Effector memory CD4-positive, alpha-beta T cell (primary cell): ENCODE data around the gene GNG4.

ENCODE experiments used
- DNase-seq, 3 donors: peaks; one replicate each; pipeline ENCODE4 v3.0.0-alpha.2; 2020
- H3K27ac ChIP-seq: 2 replicates; pipeline ENCODE4 v1.7.0; 2013; ENCODE audit warnings: mild to moderate bottlenecking, low read length, moderate library complexity; ENCODE audit not compliant: insufficient read depth, poor library complexity, severe bottlenecking
- H3K27me3 ChIP-seq: replicated peaks from 2 replicates; pipeline ENCODE4 v1.7.0; 2013; ENCODE audit warnings: mild to moderate bottlenecking, low read length; ENCODE audit not compliant: insufficient read depth, control insufficient read depth, poor library complexity, severe bottlenecking
- H3K36me3 ChIP-seq: 2 replicates; pipeline ENCODE4 v1.7.0; 2013; ENCODE audit warnings: mild to moderate bottlenecking, low read length, moderate library complexity; ENCODE audit not compliant: control insufficient read depth, insufficient read depth
- H3K4me1 ChIP-seq: 2 replicates; pipeline ENCODE4 v1.7.0; 2013; ENCODE audit warnings: low read length, mild to moderate bottlenecking; ENCODE audit not compliant: control insufficient read depth, insufficient read depth, poor library complexity, severe bottlenecking
- H3K4me3 ChIP-seq: 2 replicates; pipeline ENCODE4 v1.7.0; 2013; ENCODE audit warnings: low read length, low read depth, mild to moderate bottlenecking; ENCODE audit not compliant: insufficient read depth, poor library complexity, severe bottlenecking
- H3K9me3 ChIP-seq: 2 replicates; pipeline ENCODE4 v1.7.0; 2013; ENCODE audit warnings: mild to moderate bottlenecking, low read length, moderate library complexity; ENCODE audit not compliant: control insufficient read depth

GNG4 gene

DNA sequence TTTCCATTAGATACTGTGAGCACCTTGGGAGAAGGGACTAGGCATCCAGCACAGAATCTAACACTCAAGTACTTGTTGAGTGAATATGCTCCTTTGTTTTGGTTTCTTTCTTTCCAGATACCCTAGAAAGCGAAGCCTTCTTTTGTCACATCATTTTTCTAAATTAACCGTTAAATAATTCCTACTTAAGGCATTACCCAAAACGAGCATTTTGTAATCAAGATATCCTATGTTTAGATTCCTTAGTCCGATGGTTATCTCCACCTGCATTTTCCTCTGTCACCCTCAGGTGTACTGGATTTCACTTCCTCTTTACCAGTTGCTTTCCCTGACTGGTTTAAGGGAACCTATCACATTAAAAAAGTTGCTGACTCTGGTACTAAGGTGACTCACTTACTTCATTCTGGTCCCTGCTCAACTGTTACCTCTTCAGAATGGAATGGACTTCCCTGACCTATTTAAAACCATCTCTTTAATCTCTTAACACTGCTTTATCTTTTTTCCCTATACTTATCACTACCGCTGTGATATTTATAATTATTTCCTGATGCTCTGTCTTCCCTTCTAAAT lies 148.5 kb downstream of the GNG4 start:
- Histone ChIP-seq H3K4me3 (no peak overlapping the region), H3K27ac (no peak overlapping the region), H3K27me3 (no peaks in the 10 kb centered on the region), H3K36me3 (no peaks in the 10 kb centered on the region), H3K9me3 (no peaks in the 10 kb centered on the region), H3K4me1 (peaks cover 4% of the 10 kb centered on the region)
- DNase-seq = no peak
